H1 (cell line): ENCODE results near the gene CREB3L1. TPM values are rescaled to one million over a fixed set of nuclear protein-coding genes. Genes with fewer than 3 reads are reported as not detected.

ENCODE experiments used
- CTCF ChIA-PET: fragments of 300-600 bp; sonication (Branson Sonifier 250); formaldehyde crosslinking; loops from one replicate; lab custom pipeline; 2021; ENCODE audit not compliant: partially characterized antibody; lab: Charles Lee
- POLR2A ChIA-PET: fragments of 300-600 bp; sonication (Branson Sonifier 250); formaldehyde crosslinking; loops from one replicate; lab custom pipeline; 2021; ENCODE audit warnings: inconsistent platforms; ENCODE audit not compliant: partially characterized antibody; lab: Charles Lee
- DNase-seq, 2 experiments: peaks; one replicate each; pipeline versions ENCODE4 v3.0.0 to v3.0.0-alpha.2; 2010 to 2022; ENCODE audit warnings: low spot score in 2 of 2, low read depth in 1 of 2, mixed read lengths in 1 of 2
- FAIRE-seq: peaks from 2 replicates; lab custom pipeline; 2011; peaks lifted over from hg19 to GRCh38; lab: Jason Lieb, UNC
- H2AFZ ChIP-seq: 2 replicates; pipeline ENCODE4 v1.8.1; 2012; ENCODE audit warnings: low read length, inconsistent platforms
- H2AK5ac ChIP-seq: 2 replicates; pipeline ENCODE4 v1.6.1; 2013; ENCODE audit warnings: low read depth, low read length
- H2BK120ac ChIP-seq: replicated peaks from 2 replicates; pipeline ENCODE3; 2013; ENCODE audit warnings: low read depth, low read length, inconsistent platforms
- H2BK12ac ChIP-seq: 2 replicates; pipeline ENCODE4 v1.6.1; 2013; ENCODE audit warnings: low read depth, low read length
- H2BK15ac ChIP-seq: 2 replicates; pipeline ENCODE4 v1.6.1; 2013; ENCODE audit warnings: low read length
- H2BK20ac ChIP-seq: 2 replicates; pipeline ENCODE4 v1.6.1; 2013; ENCODE audit warnings: low read length
- H2BK5ac ChIP-seq: 2 replicates; pipeline ENCODE4 v1.6.1; 2013; ENCODE audit warnings: low read depth, low read length
- H3K14ac ChIP-seq: 2 replicates; pipeline ENCODE4 v1.6.1; 2013; ENCODE audit warnings: inconsistent platforms; ENCODE audit not compliant: insufficient read length
- H3K18ac ChIP-seq: 2 replicates; pipeline ENCODE4 v1.6.1; 2013; ENCODE audit warnings: low read length; ENCODE audit errors: extremely low read depth
- H3K23ac ChIP-seq: 2 replicates; pipeline ENCODE4 v1.6.1; 2013; ENCODE audit warnings: inconsistent platforms; ENCODE audit not compliant: insufficient read length
- H3K23me2 ChIP-seq: 2 replicates; pipeline ENCODE4 v1.6.1; 2013; ENCODE audit warnings: low read depth, low read length
- H3K27ac ChIP-seq: 2 replicates; pipeline ENCODE4 v1.6.1; 2011; ENCODE audit warnings: low read depth, low read length, inconsistent platforms
- H3K27me3 ChIP-seq, 4 experiments: replicated peaks in 1 of 4; 1 replicate in 1 of 4; 2 replicates in 3 of 4; pipeline versions ENCODE4 v1.6.1 to v1.8.1; 2011 to 2013; ENCODE audit warnings: low read length in 3 of 4, mild to moderate bottlenecking in 3 of 4, inconsistent platforms in 2 of 4, mixed read lengths in 2 of 4, moderate library complexity in 1 of 4; ENCODE audit not compliant: control insufficient read depth in 3 of 4, insufficient read depth in 3 of 4; ENCODE audit errors: extremely low read depth in 1 of 4
- H3K36me3 ChIP-seq, 4 experiments: 2 replicates each; pipeline versions ENCODE4 v1.6.1 to v1.8.1; 2011 to 2013; ENCODE audit warnings: mild to moderate bottlenecking in 4 of 4, low read length in 3 of 4, moderate library complexity in 2 of 4, control low read depth in 1 of 4, inconsistent platforms in 1 of 4; ENCODE audit not compliant: insufficient read depth in 4 of 4, control insufficient read depth in 2 of 4
- H3K4ac ChIP-seq: replicated peaks from 2 replicates; pipeline ENCODE3; 2013; ENCODE audit warnings: low read length, low read depth, mixed read lengths, inconsistent platforms; ENCODE audit not compliant: insufficient read length
- H3K4me1 ChIP-seq, 4 experiments: replicated peaks in 1 of 4; 1 replicate in 1 of 4; 2 replicates in 3 of 4; pipeline versions ENCODE4 v1.6.1 to v1.8.1; 2011 to 2013; ENCODE audit warnings: low read length in 3 of 4, inconsistent platforms in 2 of 4, mixed read lengths in 1 of 4; ENCODE audit not compliant: insufficient read depth in 4 of 4, control insufficient read depth in 3 of 4
- H3K4me2 ChIP-seq, 2 experiments: 2 replicates each; pipeline versions ENCODE4 v1.6.1 to v1.8.1; 2011 to 2013; ENCODE audit warnings: low read depth in 2 of 2, low read length in 2 of 2, control low read depth in 1 of 2, inconsistent platforms in 1 of 2, mild to moderate bottlenecking in 1 of 2; ENCODE audit not compliant: insufficient read depth in 1 of 2
- H3K4me3 ChIP-seq, 4 experiments: fragments of 200-600, 300-600 bp in 1 of 4; sonication (generic), shearing (Covaris generic), sonication (Bioruptor Twin) in 1 of 4; 2 replicates each; pipeline versions ENCODE4 v1.5.1 to v1.8.1; 2011 to 2016; ENCODE audit warnings: low read length in 4 of 4, low read depth in 3 of 4, control low read depth in 2 of 4, inconsistent platforms in 2 of 4, mild to moderate bottlenecking in 2 of 4, mixed read lengths in 1 of 4, moderate library complexity in 1 of 4; ENCODE audit not compliant: insufficient read depth in 2 of 4; ENCODE audit errors: extremely low read depth in 1 of 4
- H3K56ac ChIP-seq: replicated peaks from 2 replicates; pipeline ENCODE3; 2013; ENCODE audit warnings: low read depth, mild to moderate bottlenecking, mixed read lengths, low read length, inconsistent platforms; ENCODE audit not compliant: insufficient read length
- H3K79me1 ChIP-seq: 2 replicates; pipeline ENCODE4 v1.6.1; 2013; ENCODE audit warnings: low read depth, low read length, control low read depth
- H3K79me2 ChIP-seq, 2 experiments: 2 replicates each; pipeline versions ENCODE4 v1.6.1 to v1.8.1; 2012 to 2013; ENCODE audit warnings: low read length in 2 of 2, mild to moderate bottlenecking in 2 of 2, inconsistent platforms in 1 of 2; ENCODE audit not compliant: insufficient read depth in 2 of 2, control insufficient read depth in 1 of 2
- H3K9ac ChIP-seq, 4 experiments: replicated peaks in 1 of 4; 1 replicate in 1 of 4; 2 replicates in 3 of 4; pipeline versions ENCODE4 v1.6.1 to v1.8.1; 2011 to 2013; ENCODE audit warnings: low read depth in 3 of 4, low read length in 3 of 4, control low read depth in 2 of 4, mild to moderate bottlenecking in 2 of 4, moderate library complexity in 2 of 4, inconsistent platforms in 1 of 4; ENCODE audit errors: extremely low read depth in 1 of 4
- H3K9me3 ChIP-seq, 2 experiments: 2 replicates each; pipeline versions ENCODE4 v1.6.1 to v1.8.1; 2012 to 2013; ENCODE audit warnings: mild to moderate bottlenecking in 2 of 2, moderate library complexity in 2 of 2, control low read depth in 1 of 2, inconsistent platforms in 1 of 2, low read depth in 1 of 2, low read length in 1 of 2, mixed read lengths in 1 of 2; ENCODE audit not compliant: insufficient read depth in 2 of 2
- H4K20me1 ChIP-seq, 2 experiments: replicated peaks in 1 of 2; 2 replicates each; pipeline versions ENCODE3 to v1.8.1; 2011 to 2013; ENCODE audit warnings: inconsistent platforms in 2 of 2, low read length in 2 of 2, mild to moderate bottlenecking in 1 of 2; ENCODE audit not compliant: insufficient read depth in 2 of 2, control insufficient read depth in 1 of 2
- H4K5ac ChIP-seq: 2 replicates; pipeline ENCODE4 v1.6.1; 2013; ENCODE audit warnings: low read length, low read depth, mixed read lengths, inconsistent platforms; ENCODE audit not compliant: insufficient read length
- H4K8ac ChIP-seq: 2 replicates; pipeline ENCODE4 v1.8.0; 2013; ENCODE audit warnings: mild to moderate bottlenecking, moderate library complexity, low read length, inconsistent platforms; ENCODE audit not compliant: insufficient read depth; ENCODE audit errors: extremely low read depth
- H4K91ac ChIP-seq: replicated peaks from 2 replicates; pipeline ENCODE3; 2013; ENCODE audit warnings: low read length, mixed read lengths, inconsistent platforms; ENCODE audit not compliant: insufficient read length
- CEBPB ChIP-seq: IDR thresholded peaks from 2 replicates; pipeline ENCODE4 v1.6.1; 2012; ENCODE audit warnings: low read depth, low read length
- CREB1 ChIP-seq: IDR thresholded peaks from 2 replicates; pipeline ENCODE4 v1.6.1; 2012; ENCODE audit warnings: inconsistent platforms
- EZH2 ChIP-seq: fragments of 200-600 bp; sonication (generic); IDR thresholded peaks from 2 replicates; pipeline ENCODE4 v1.7.1; 2012; ENCODE audit warnings: low read depth, mild to moderate bottlenecking, moderate library complexity, low read length, inconsistent platforms; ENCODE audit not compliant: severe bottlenecking
- KDM4A ChIP-seq: IDR thresholded peaks from one replicate; pipeline ENCODE4 v1.7.1; 2012; ENCODE audit warnings: low read depth, mild to moderate bottlenecking, moderate library complexity, low read length, inconsistent platforms; ENCODE audit not compliant: severe bottlenecking
- MAX ChIP-seq: IDR thresholded peaks from 2 replicates; pipeline ENCODE4 v1.6.1; 2012; ENCODE audit warnings: inconsistent platforms
- NANOG ChIP-seq: IDR thresholded peaks from 2 replicates; pipeline ENCODE4 v1.6.1; 2011; ENCODE audit warnings: low read length, low read depth, mild to moderate bottlenecking, inconsistent platforms; ENCODE audit not compliant: insufficient read depth, poor library complexity, severe bottlenecking
- POLR2AphosphoS5 ChIP-seq: IDR thresholded peaks from 2 replicates; pipeline ENCODE4 v1.6.1; 2011; ENCODE audit warnings: low read depth, low read length
- RBBP5 ChIP-seq: IDR thresholded peaks from 2 replicates; pipeline ENCODE4 v1.7.1; 2012; ENCODE audit warnings: low read depth, mild to moderate bottlenecking, inconsistent platforms, low read length, moderate library complexity, borderline replicate concordance
- SIRT6 ChIP-seq: IDR thresholded peaks from one replicate; pipeline ENCODE4 v1.7.1; 2012; ENCODE audit warnings: low read length, inconsistent platforms
- SIX5 ChIP-seq: IDR thresholded peaks from 2 replicates; pipeline ENCODE4 v1.6.1; 2011; ENCODE audit warnings: mild to moderate bottlenecking, low read depth, low read length
- ZNF274 ChIP-seq: IDR thresholded peaks from 2 replicates; pipeline ENCODE4 v1.7.0; 2012; ENCODE audit warnings: low read length, borderline replicate concordance; ENCODE audit errors: extremely low read depth
- WGBS, 2 experiments: shearing (Covaris generic) in 1 of 2; methylation state at CpG; one replicate each; pipeline versions ENCODE4 v1.1.6 to v1.1.7; 2013 to 2015; ENCODE audit warnings: low lambda C conversion rate in 2 of 2, mixed read lengths in 2 of 2, inconsistent platforms in 1 of 2, low coverage in 1 of 2, missing lambda C conversion rate in 1 of 2; ENCODE audit not compliant: insufficient replicate concordance in 2 of 2, insufficient coverage in 1 of 2, insufficient read length in 1 of 2; ENCODE audit errors: extremely low coverage in 1 of 2, missing lambda C conversion rate in 1 of 2; 5-methylcytosine and 5-hydroxymethylcytosine counted together
- polyA plus RNA-seq, 7 experiments: library from polyadenylated mRNA; depleted of rRNA in 3 of 7; stranded (reverse) in 5 of 7; unstranded in 2 of 7; fragments of >200 nt in 5 of 7; fragments of 200-250 nt in 2 of 7; gene quantifications; 1 replicate in 5 of 7; 2 replicates in 1 of 7; 4 replicates in 1 of 7; pipeline versions ENCODE4 v1.2.1 to v1.2.3, GENCODE V29; 2011 to 2013; ENCODE audit warnings: missing spikeins in 2 of 7, mixed read lengths in 2 of 7
- total RNA-seq: library from RNA; stranded (reverse); fragmentation: NEBNext Ultra II Directional; extraction: Animal tissue kit (Norgen Biotek cat#: 25700); gene quantifications from 2 replicates; pipeline ENCODE4 v1.2.1, GENCODE V29; 2021

The CREB3L1 gene
- total and polyA plus RNA-seq, 2 of the 8 experiments (the other 6 are each of a cell fraction or from before 2014, with no cell fraction given): 4.1 to 12.7 TPM

- Histone ChIP-seq H3K4me1 (peaks cover 6 to 25% (median 14%) of the 10 kb centered on the region in 4 experiments), H3K9ac (no peak overlapping the region; a peak in 1 of 7 replicates), H3K4me3 (peak overlapping the region; percentile 45 to 62 (median 56)), H4K5ac (no peak overlapping the region), H3K79me2 (no peaks in the 10 kb centered on the region), H3K79me1 (no peaks in the 10 kb centered on the region), H3K36me3 (no peaks in the 10 kb centered on the region), H3K14ac (no peak overlapping the region), H2AK5ac (no peak overlapping the region), H2BK20ac (no peak overlapping the region; the same call in 1 of the 2 replicates), H3K27me3 (peaks cover 4 to 13% (median 10%) of the 10 kb centered on the region in 4 experiments; a peak in 6 of 7 replicates), H4K91ac (peak overlapping the region; percentile 22), H3K56ac (no peak overlapping the region), H2AFZ (no peak overlapping the region), H2BK12ac (peak overlapping the region; percentile 50; the same call in 1 of the 2 replicates), H3K18ac (0 out of 2 replicates have a peak overlapping the region, but pooled peaks have one; percentile 21), H3K9me3 (peaks cover 0 to 3% of the 10 kb centered on the region in 2 experiments; a peak in 1 of 4 replicates), H4K8ac (peak overlapping the region; percentile 36), H4K20me1 (peaks cover 0 to 2% of the 10 kb centered on the region in 2 experiments), H3K27ac (no peak overlapping the region), H3K4ac (no peak overlapping the region), H2BK120ac (no peak overlapping the region), H2BK15ac (0 out of 2 replicates have a peak overlapping the region, but pooled peaks have one; percentile 37), H3K23ac (no peak overlapping the region), H3K4me2 (peak overlapping the region; percentile 75 to 91), H3K23me2 (peaks cover 14% of the 10 kb centered on the region), H2BK5ac (no peak overlapping the region)
- CTCF ChIA-PET: interaction anchor here (0.6 to 21.7 kb wide), 31 partner anchors 10 to 433 kb away, joined by 3 to 858 read pairs (median 4); partner anchors contain the start of genes CREB3L1, DGKZ, PEX16 and SLC35C1
- peak in 1 of 2 experiments; percentile 80 for DNase-seq
- no peak for FAIRE-seq
- 5% methylated on average over 36 of the region's 70 CpGs; no CpG with 5 or more reads in 1 of the 2 experiments for WGBS, 2 experiments
- POLR2A ChIA-PET: interaction anchor here (0.6 to 6.8 kb wide), 24 partner anchors 13 to 349 kb away, joined by 3 to 127 read pairs (median 4); partner anchors contain the start of genes CREB3L1 and LARGE2
- TF ChIP-seq RBBP5 (peak; percentile 71; the same call in 1 of the 2 replicates), KDM4A (peak; percentile 80), ZNF274 (no peak), CEBPB (no peak), SIX5 (no peak), POLR2AphosphoS5 (no peak), CREB1 (peak; percentile 71), NANOG (no peak), SIRT6 (no peak), MAX (peak; percentile 95), EZH2 (peak; percentile 54)
Measured at GRCh38 chr11:46238078-46238966, 39.1 kb upstream of the CREB3L1 start.
